SK-N-SH treated with all-trans-retinoic acid at 6 μM for 48 hours (cell line): Measurements from ENCODE around the gene PUSL1.

Experiments
- ATAC-seq: fragments of 200-7000 bp; cut with Tn5 transposase; 3 replicates; pipeline ENCODE4 v1.9.1; 2020; ENCODE audit warnings: mild to moderate bottlenecking, moderate library complexity
- ARNTL ChIP-seq: fragments of 450-650 bp; formaldehyde crosslinking; IDR thresholded peaks from 2 replicates; pipeline ENCODE4 v1.5.0; 2020; ENCODE audit warnings: low read depth, mild to moderate bottlenecking, moderate library complexity, borderline replicate concordance
- BACH2 ChIP-seq: fragments of 250-450 bp; sonication (Bioruptor Pico); IDR thresholded peaks from 2 replicates; pipeline ENCODE4 v1.9.0; 2021; ENCODE audit warnings: mild to moderate bottlenecking, borderline replicate concordance
- CSDC2 ChIP-seq: fragments of 250-450 bp; sonication (Bioruptor Pico); IDR thresholded peaks from 2 replicates; pipeline ENCODE4 v1.5.0; 2020; ENCODE audit warnings: mild to moderate bottlenecking, moderate library complexity
- ESRRG ChIP-seq: fragments of 250-450 bp; sonication (Bioruptor Pico); IDR thresholded peaks from 2 replicates; pipeline ENCODE4 v1.6.1; 2021; ENCODE audit warnings: mild to moderate bottlenecking
- GLIS3 ChIP-seq: fragments of 250-450 bp; sonication (Bioruptor Pico); IDR thresholded peaks from 2 replicates; pipeline ENCODE4 v1.5.0; 2020; ENCODE audit warnings: mild to moderate bottlenecking, moderate library complexity
- OSR1 ChIP-seq: fragments of 250-450 bp; sonication (Bioruptor Pico); IDR thresholded peaks from 2 replicates; pipeline ENCODE4 v1.8.0; 2022; ENCODE audit warnings: moderate library complexity, mild to moderate bottlenecking, inconsistent platforms
- PATZ1 ChIP-seq: fragments of 250-450 bp; sonication (Bioruptor Pico); IDR thresholded peaks from 2 replicates; pipeline ENCODE4 v1.8.0; 2020; ENCODE audit warnings: mild to moderate bottlenecking, moderate library complexity, borderline replicate concordance
- POU6F1 ChIP-seq: fragments of 250-450 bp; sonication (Bioruptor Pico); IDR thresholded peaks from 2 replicates; pipeline ENCODE4 v1.8.0; 2021; ENCODE audit warnings: low read depth, mild to moderate bottlenecking, moderate library complexity, borderline replicate concordance
- PPARA ChIP-seq: fragments of 250-450 bp; sonication (Bioruptor Pico); IDR thresholded peaks from 2 replicates; pipeline ENCODE4 v1.5.0; 2020; ENCODE audit warnings: mild to moderate bottlenecking, borderline replicate concordance
- RARB ChIP-seq: fragments of 250-450 bp; sonication (Bioruptor Pico); IDR thresholded peaks from 2 replicates; pipeline ENCODE4 v1.8.0; 2021; ENCODE audit warnings: mild to moderate bottlenecking, moderate library complexity
- SNAI2 ChIP-seq: fragments of 250-450 bp; sonication (Bioruptor Pico); IDR thresholded peaks from 2 replicates; pipeline ENCODE4 v1.5.0; 2020; ENCODE audit warnings: mild to moderate bottlenecking, moderate library complexity
- TCF4 ChIP-seq: fragments of 250-450 bp; sonication (Bioruptor Pico); IDR thresholded peaks from 2 replicates; pipeline ENCODE4 v1.8.0; 2021; ENCODE audit warnings: mild to moderate bottlenecking, moderate library complexity, borderline replicate concordance
- TOX ChIP-seq: fragments of 250-450 bp; sonication (Bioruptor Pico); IDR thresholded peaks from 2 replicates; pipeline ENCODE4 v1.8.0; 2021; ENCODE audit warnings: mild to moderate bottlenecking, moderate library complexity, borderline replicate concordance
- ZC3H10 ChIP-seq: fragments of 250-450 bp; sonication (Bioruptor Pico); IDR thresholded peaks from 2 replicates; pipeline ENCODE4 v1.5.1; 2021; ENCODE audit warnings: mild to moderate bottlenecking, moderate library complexity
- ZFP3 ChIP-seq: fragments of 250-450 bp; sonication (Bioruptor Pico); IDR thresholded peaks from 2 replicates; pipeline ENCODE4 v1.5.0; 2020; ENCODE audit warnings: mild to moderate bottlenecking, moderate library complexity
- ZNF565 ChIP-seq: fragments of 450-650 bp; formaldehyde crosslinking; conservative IDR thresholded peaks from 2 replicates; pipeline ENCODE4 v1.5.0; 2020; ENCODE audit warnings: low read depth, mild to moderate bottlenecking, moderate library complexity
- ZNF8 ChIP-seq: fragments of 450-650 bp; formaldehyde crosslinking; IDR thresholded peaks from 2 replicates; pipeline ENCODE4 v1.5.0; 2020; ENCODE audit warnings: mild to moderate bottlenecking, moderate library complexity
- TF ChIP-seq, protein P1 (sequence below): fragments of 250-450 bp; sonication (Bioruptor Pico); IDR thresholded peaks from 2 replicates; pipeline ENCODE4 v1.5.1; 2021; ENCODE audit warnings: mild to moderate bottlenecking, moderate library complexity
- TF ChIP-seq, protein P2 (sequence below): fragments of 250-450 bp; sonication (Bioruptor Pico); IDR thresholded peaks from 2 replicates; pipeline ENCODE4 v1.5.1; 2020; ENCODE audit warnings: low read depth, mild to moderate bottlenecking, moderate library complexity

The PUSL1 gene

DNA sequence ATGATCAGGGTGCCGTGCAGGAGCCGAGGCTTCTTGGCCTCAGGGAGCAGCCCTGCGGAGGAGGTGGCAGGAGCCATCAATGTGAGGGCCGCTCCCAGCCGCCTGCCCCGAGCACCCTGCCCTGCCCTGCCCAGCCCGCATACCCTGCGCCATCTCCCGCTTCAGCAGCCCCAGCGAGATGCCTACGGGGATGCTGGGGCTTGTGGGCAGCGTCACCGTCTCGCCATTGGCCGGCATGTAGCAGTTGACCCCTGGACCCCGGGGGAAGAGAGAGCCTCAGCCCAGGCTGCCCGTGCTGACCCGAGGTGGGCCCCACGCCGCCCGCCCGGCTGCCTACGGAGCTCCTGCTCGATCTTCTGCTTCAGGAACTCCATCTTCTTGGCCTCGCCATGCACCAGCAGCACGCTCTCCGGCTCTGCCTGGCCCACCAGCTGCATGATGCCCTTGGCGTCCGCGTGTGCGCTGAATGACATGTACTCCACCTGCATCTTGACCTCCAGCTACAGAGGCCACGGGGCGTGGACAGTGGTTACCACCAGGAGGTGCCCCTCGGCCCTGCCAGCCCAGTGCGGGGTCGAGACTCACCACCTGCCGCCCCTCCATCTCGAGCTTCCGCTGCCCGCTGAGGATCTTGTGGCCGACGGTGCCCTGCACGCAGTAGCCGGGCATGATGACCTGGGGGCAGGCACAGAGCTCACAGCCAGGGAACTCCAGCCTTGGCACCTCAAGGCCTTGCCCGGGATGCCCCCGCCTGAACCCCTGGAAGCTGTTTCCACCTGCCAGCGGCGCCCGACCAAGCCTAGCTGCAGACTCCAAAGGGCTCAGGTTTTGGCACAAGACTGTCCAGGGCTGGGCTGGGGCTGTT is 4.3 kb downstream of the PUSL1 start:
- no peak for TF ChIP-seq PPARA (CRISPR knock-in tag)
- no peak for TF ChIP-seq TOX
- no peak for TF ChIP-seq PATZ1 (CRISPR knock-in tag)
- no peak for TF ChIP-seq GLIS3
- TF ChIP-seq, protein P1, sequence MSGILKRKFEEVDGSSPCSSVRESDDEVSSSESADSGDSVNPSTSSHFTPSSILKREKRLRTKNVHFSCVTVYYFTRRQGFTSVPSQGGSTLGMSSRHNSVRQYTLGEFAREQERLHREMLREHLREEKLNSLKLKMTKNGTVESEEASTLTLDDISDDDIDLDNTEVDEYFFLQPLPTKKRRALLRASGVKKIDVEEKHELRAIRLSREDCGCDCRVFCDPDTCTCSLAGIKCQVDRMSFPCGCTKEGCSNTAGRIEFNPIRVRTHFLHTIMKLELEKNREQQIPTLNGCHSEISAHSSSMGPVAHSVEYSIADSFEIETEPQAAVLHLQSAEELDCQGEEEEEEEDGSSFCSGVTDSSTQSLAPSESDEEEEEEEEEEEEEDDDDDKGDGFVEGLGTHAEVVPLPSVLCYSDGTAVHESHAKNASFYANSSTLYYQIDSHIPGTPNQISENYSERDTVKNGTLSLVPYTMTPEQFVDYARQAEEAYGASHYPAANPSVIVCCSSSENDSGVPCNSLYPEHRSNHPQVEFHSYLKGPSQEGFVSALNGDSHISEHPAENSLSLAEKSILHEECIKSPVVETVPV (CRISPR knock-in tag) = no peak
- TF ChIP-seq SNAI2 = no peak
- no peak for TF ChIP-seq ARNTL (CRISPR knock-in tag)
- TF ChIP-seq TCF4 (CRISPR knock-in tag) = no peak
- TF ChIP-seq BACH2 (CRISPR knock-in tag) = no peak
- no peak for TF ChIP-seq ZC3H10 (CRISPR knock-in tag)
- TF ChIP-seq ESRRG (CRISPR knock-in tag) = no peak
- TF ChIP-seq, protein P2, sequence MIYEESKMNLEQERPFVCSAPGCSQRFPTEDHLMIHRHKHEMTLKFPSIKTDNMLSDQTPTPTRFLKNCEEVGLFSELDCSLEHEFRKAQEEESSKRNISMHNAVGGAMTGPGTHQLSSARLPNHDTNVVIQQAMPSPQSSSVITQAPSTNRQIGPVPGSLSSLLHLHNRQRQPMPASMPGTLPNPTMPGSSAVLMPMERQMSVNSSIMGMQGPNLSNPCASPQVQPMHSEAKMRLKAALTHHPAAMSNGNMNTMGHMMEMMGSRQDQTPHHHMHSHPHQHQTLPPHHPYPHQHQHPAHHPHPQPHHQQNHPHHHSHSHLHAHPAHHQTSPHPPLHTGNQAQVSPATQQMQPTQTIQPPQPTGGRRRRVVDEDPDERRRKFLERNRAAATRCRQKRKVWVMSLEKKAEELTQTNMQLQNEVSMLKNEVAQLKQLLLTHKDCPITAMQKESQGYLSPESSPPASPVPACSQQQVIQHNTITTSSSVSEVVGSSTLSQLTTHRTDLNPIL (CRISPR knock-in tag) = no peak
- TF ChIP-seq ZFP3 (CRISPR knock-in tag) = no peak
- TF ChIP-seq POU6F1 (CRISPR knock-in tag) = no peak
- no peak for TF ChIP-seq ZNF8 (CRISPR knock-in tag)
- no peak for TF ChIP-seq OSR1 (CRISPR knock-in tag)
- ATAC-seq = no peak

DNA sequence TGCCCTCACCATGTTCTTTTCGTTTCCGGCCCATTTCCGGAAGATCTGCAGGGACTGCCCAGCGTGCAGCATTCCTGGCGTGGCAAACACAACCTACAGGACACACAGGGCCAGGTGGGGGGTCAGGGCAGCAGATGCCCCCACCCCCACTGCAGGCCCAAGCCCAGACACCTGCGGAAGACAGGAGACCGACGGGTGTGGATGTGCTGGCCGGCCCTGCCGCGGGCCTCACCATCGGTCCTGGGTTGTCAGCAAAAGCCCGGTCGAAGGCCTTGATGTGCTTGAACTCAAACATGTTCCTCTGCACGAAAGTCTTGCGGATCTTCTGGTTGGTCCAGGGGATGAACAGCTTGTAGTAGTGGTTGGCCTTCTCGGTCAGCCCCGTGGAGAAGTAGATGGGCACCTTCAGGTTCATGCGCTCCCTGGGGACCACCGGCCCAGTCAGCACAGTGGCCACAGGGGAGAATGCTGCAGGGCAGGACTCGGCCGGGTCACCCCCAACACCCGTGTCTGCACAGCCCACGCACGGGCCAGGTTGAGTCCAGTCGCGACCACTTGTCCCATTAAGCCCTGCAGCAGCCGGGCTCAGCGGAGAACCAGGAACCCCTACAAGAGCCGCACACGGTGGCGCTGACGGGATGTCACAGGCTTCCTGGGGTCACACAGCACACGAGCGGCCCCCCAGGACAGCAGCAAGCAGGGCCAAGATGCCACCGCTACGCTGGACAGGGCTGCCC is 5.3 kb downstream of the PUSL1 start:
- TF ChIP-seq PPARA (CRISPR knock-in tag) = no peak
- no peak for TF ChIP-seq CSDC2 (CRISPR knock-in tag)
- TF ChIP-seq ARNTL (CRISPR knock-in tag) = no peak
- no peak for TF ChIP-seq ZFP3 (CRISPR knock-in tag)
- no peak for TF ChIP-seq RARB (CRISPR knock-in tag)
- TF ChIP-seq, protein P1 (CRISPR knock-in tag) = no peak
- no peak for TF ChIP-seq ZNF565 (CRISPR knock-in tag)
- TF ChIP-seq, protein P2 (CRISPR knock-in tag) = no peak
- no peak for TF ChIP-seq GLIS3
- no peak for TF ChIP-seq POU6F1 (CRISPR knock-in tag)
- TF ChIP-seq OSR1 (CRISPR knock-in tag) = no peak
- no peak for TF ChIP-seq SNAI2
- TF ChIP-seq ESRRG (CRISPR knock-in tag) = no peak
- no peak for TF ChIP-seq ZC3H10 (CRISPR knock-in tag)
- TF ChIP-seq TOX = no peak

More for the DNA sequence above, 5.3 kb downstream of the PUSL1 start:
- no peak for ATAC-seq
